SK-N-SH treated with all-trans-retinoic acid at 6 μM for 48 hours (cell line): Measurements from ENCODE around the gene RGS16.

Source experiments
- ATAC-seq: fragments of 200-7000 bp; cut with Tn5 transposase; 3 replicates; pipeline ENCODE4 v1.9.1; 2020; ENCODE audit warnings: mild to moderate bottlenecking, moderate library complexity
- ARNTL ChIP-seq: fragments of 450-650 bp; formaldehyde crosslinking; IDR thresholded peaks from 2 replicates; pipeline ENCODE4 v1.5.0; 2020; ENCODE audit warnings: low read depth, mild to moderate bottlenecking, moderate library complexity, borderline replicate concordance
- BACH2 ChIP-seq: fragments of 250-450 bp; sonication (Bioruptor Pico); IDR thresholded peaks from 2 replicates; pipeline ENCODE4 v1.9.0; 2021; ENCODE audit warnings: mild to moderate bottlenecking, borderline replicate concordance
- CSDC2 ChIP-seq: fragments of 250-450 bp; sonication (Bioruptor Pico); IDR thresholded peaks from 2 replicates; pipeline ENCODE4 v1.5.0; 2020; ENCODE audit warnings: mild to moderate bottlenecking, moderate library complexity
- ESRRG ChIP-seq: fragments of 250-450 bp; sonication (Bioruptor Pico); IDR thresholded peaks from 2 replicates; pipeline ENCODE4 v1.6.1; 2021; ENCODE audit warnings: mild to moderate bottlenecking
- GLIS3 ChIP-seq: fragments of 250-450 bp; sonication (Bioruptor Pico); IDR thresholded peaks from 2 replicates; pipeline ENCODE4 v1.5.0; 2020; ENCODE audit warnings: mild to moderate bottlenecking, moderate library complexity
- ISL1 ChIP-seq: fragments of 250-450 bp; sonication (Bioruptor Pico); IDR thresholded peaks from 2 replicates; pipeline ENCODE4 v2.1.2; 2022; ENCODE audit warnings: mild to moderate bottlenecking, moderate library complexity
- OSR1 ChIP-seq: fragments of 250-450 bp; sonication (Bioruptor Pico); IDR thresholded peaks from 2 replicates; pipeline ENCODE4 v1.8.0; 2022; ENCODE audit warnings: moderate library complexity, mild to moderate bottlenecking, inconsistent platforms
- RARB ChIP-seq: fragments of 250-450 bp; sonication (Bioruptor Pico); IDR thresholded peaks from 2 replicates; pipeline ENCODE4 v1.8.0; 2021; ENCODE audit warnings: mild to moderate bottlenecking, moderate library complexity
- SNAI2 ChIP-seq: fragments of 250-450 bp; sonication (Bioruptor Pico); IDR thresholded peaks from 2 replicates; pipeline ENCODE4 v1.5.0; 2020; ENCODE audit warnings: mild to moderate bottlenecking, moderate library complexity
- TCF4 ChIP-seq: fragments of 250-450 bp; sonication (Bioruptor Pico); IDR thresholded peaks from 2 replicates; pipeline ENCODE4 v1.8.0; 2021; ENCODE audit warnings: mild to moderate bottlenecking, moderate library complexity, borderline replicate concordance
- TOX ChIP-seq: fragments of 250-450 bp; sonication (Bioruptor Pico); IDR thresholded peaks from 2 replicates; pipeline ENCODE4 v1.8.0; 2021; ENCODE audit warnings: mild to moderate bottlenecking, moderate library complexity, borderline replicate concordance
- ZC3H10 ChIP-seq: fragments of 250-450 bp; sonication (Bioruptor Pico); IDR thresholded peaks from 2 replicates; pipeline ENCODE4 v1.5.1; 2021; ENCODE audit warnings: mild to moderate bottlenecking, moderate library complexity
- ZFP3 ChIP-seq: fragments of 250-450 bp; sonication (Bioruptor Pico); IDR thresholded peaks from 2 replicates; pipeline ENCODE4 v1.5.0; 2020; ENCODE audit warnings: mild to moderate bottlenecking, moderate library complexity
- ZFP30 ChIP-seq: fragments of 450-650 bp; formaldehyde crosslinking; IDR thresholded peaks from 2 replicates; pipeline ENCODE4 v1.5.0; 2022; ENCODE audit warnings: mild to moderate bottlenecking, moderate library complexity
- ZNF565 ChIP-seq: fragments of 450-650 bp; formaldehyde crosslinking; conservative IDR thresholded peaks from 2 replicates; pipeline ENCODE4 v1.5.0; 2020; ENCODE audit warnings: low read depth, mild to moderate bottlenecking, moderate library complexity
- ZNF70 ChIP-seq: fragments of 450-650 bp; formaldehyde crosslinking; IDR thresholded peaks from 2 replicates; pipeline ENCODE4 v1.5.0; 2020; ENCODE audit warnings: mild to moderate bottlenecking, moderate library complexity
- ZNF8 ChIP-seq: fragments of 450-650 bp; formaldehyde crosslinking; IDR thresholded peaks from 2 replicates; pipeline ENCODE4 v1.5.0; 2020; ENCODE audit warnings: mild to moderate bottlenecking, moderate library complexity
- TF ChIP-seq, protein P1 (sequence below): fragments of 250-450 bp; sonication (Bioruptor Pico); IDR thresholded peaks from 2 replicates; pipeline ENCODE4 v1.5.0; 2020; ENCODE audit warnings: mild to moderate bottlenecking, moderate library complexity
- TF ChIP-seq, protein P2 (sequence below): fragments of 250-450 bp; sonication (Bioruptor Pico); IDR thresholded peaks from 2 replicates; pipeline ENCODE4 v1.8.0; 2020; ENCODE audit warnings: mild to moderate bottlenecking, moderate library complexity, borderline replicate concordance
- TF ChIP-seq, protein P3 (sequence below): fragments of 250-450 bp; sonication (Bioruptor Pico); IDR thresholded peaks from 2 replicates; pipeline ENCODE4 v1.5.1; 2020; ENCODE audit warnings: low read depth, mild to moderate bottlenecking, moderate library complexity
- TF ChIP-seq, protein P4 (sequence below): fragments of 250-450 bp; sonication (Bioruptor Pico); IDR thresholded peaks from 2 replicates; pipeline ENCODE4 v1.8.0; 2021; ENCODE audit warnings: low read depth, mild to moderate bottlenecking, moderate library complexity, borderline replicate concordance

Gene RGS16

DNA sequence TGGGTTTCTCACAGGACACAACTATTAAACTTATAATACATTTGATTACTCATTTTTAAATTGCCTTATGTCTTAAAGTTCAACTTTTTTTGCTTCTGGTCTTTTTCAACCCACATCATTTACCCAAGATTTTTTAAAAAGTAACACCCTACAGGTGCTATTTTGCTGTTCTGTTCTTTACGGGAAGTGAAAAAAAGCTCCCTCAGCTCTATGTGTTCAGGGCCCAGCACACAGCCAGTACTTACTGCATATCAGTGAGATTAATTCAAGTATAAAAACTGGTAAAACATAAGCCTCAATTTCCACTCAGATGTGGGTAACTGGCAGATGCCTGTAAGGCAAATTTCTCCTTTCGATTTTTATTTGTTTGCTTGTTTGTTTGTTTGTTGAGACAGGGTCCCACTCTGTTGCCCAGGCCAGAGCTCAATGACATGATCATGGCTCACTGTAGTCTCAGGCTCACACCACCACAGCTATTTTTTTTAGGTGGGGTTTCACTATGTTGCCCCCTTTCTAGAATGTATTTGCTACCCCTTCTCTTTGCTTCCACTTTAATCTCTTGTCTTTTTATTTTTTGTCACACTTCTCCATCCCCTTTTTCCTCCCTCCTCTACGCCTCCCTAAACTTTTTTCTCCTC is 35.4 kb downstream of the RGS16 start:
- TF ChIP-seq ZNF70 (CRISPR knock-in tag) (no peak), TOX (CRISPR knock-in tag) (no peak), OSR1 (no peak)
- no peak for ATAC-seq

DNA sequence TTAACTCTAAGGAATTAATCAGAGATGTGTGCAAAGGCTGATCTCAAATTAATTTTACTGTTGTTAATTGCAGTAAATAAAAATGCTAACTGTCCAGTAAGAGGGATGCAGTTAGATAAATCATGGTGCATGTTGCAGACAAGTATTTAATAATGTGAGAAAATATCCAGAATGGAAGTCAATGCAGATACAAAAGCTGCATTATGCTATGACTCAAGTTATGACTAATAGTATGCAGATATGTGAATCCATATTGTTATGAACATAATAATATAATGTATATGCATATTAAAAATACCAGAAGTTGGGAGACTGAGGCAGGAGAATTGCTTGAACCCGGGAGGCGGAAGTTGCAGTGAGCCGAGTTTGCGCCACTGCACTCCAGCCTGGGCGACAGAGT is 36.6 kb downstream of the RGS16 start:
- TF ChIP-seq ZNF565 (CRISPR knock-in tag) (no peak), ZFP30 (CRISPR knock-in tag) (no peak), TCF4 (no peak), OSR1 (no peak), ARNTL (CRISPR knock-in tag) (no peak), ISL1 (no peak), ZC3H10 (CRISPR knock-in tag) (no peak), ZFP3 (CRISPR knock-in tag) (no peak), RARB (CRISPR knock-in tag) (no peak)
- TF ChIP-seq, protein P1, sequence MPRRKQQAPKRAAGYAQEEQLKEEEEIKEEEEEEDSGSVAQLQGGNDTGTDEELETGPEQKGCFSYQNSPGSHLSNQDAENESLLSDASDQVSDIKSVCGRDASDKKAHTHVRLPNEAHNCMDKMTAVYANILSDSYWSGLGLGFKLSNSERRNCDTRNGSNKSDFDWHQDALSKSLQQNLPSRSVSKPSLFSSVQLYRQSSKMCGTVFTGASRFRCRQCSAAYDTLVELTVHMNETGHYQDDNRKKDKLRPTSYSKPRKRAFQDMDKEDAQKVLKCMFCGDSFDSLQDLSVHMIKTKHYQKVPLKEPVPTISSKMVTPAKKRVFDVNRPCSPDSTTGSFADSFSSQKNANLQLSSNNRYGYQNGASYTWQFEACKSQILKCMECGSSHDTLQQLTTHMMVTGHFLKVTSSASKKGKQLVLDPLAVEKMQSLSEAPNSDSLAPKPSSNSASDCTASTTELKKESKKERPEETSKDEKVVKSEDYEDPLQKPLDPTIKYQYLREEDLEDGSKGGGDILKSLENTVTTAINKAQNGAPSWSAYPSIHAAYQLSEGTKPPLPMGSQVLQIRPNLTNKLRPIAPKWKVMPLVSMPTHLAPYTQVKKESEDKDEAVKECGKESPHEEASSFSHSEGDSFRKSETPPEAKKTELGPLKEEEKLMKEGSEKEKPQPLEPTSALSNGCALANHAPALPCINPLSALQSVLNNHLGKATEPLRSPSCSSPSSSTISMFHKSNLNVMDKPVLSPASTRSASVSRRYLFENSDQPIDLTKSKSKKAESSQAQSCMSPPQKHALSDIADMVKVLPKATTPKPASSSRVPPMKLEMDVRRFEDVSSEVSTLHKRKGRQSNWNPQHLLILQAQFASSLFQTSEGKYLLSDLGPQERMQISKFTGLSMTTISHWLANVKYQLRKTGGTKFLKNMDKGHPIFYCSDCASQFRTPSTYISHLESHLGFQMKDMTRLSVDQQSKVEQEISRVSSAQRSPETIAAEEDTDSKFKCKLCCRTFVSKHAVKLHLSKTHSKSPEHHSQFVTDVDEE, result no peak

DNA sequence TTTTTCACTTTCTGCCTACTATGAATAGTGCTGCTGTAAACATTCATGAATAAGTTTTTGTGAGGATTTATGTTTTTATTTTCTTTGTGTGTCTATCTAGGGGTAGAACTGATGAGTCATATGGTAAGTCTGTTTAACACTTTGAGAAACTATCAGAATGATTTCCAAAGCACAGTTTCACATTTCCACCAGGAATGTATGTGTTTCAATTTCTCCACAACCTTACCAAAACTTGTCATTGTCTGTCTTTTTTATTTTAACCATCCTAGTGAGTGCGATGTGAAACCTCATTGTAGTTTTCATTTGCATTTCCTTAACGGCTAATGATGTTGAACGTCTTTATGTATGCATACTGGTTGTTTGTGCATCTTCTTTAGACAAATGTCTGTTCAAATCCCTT is 38.7 kb downstream of the RGS16 start:
- ATAC-seq, result no peak
- TF ChIP-seq OSR1 (no peak), ZFP3 (CRISPR knock-in tag) (no peak), ZFP30 (CRISPR knock-in tag) (no peak), RARB (CRISPR knock-in tag) (no peak), CSDC2 (CRISPR knock-in tag) (no peak), ZNF8 (no peak), BACH2 (no peak), TCF4 (no peak), GLIS3 (no peak), ISL1 (no peak), ZC3H10 (CRISPR knock-in tag) (no peak)
- TF ChIP-seq, protein P2, sequence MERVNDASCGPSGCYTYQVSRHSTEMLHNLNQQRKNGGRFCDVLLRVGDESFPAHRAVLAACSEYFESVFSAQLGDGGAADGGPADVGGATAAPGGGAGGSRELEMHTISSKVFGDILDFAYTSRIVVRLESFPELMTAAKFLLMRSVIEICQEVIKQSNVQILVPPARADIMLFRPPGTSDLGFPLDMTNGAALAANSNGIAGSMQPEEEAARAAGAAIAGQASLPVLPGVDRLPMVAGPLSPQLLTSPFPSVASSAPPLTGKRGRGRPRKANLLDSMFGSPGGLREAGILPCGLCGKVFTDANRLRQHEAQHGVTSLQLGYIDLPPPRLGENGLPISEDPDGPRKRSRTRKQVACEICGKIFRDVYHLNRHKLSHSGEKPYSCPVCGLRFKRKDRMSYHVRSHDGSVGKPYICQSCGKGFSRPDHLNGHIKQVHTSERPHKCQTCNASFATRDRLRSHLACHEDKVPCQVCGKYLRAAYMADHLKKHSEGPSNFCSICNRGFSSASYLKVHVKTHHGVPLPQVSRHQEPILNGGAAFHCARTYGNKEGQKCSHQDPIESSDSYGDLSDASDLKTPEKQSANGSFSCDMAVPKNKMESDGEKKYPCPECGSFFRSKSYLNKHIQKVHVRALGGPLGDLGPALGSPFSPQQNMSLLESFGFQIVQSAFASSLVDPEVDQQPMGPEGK (CRISPR knock-in tag), result no peak
- TF ChIP-seq, protein P3, sequence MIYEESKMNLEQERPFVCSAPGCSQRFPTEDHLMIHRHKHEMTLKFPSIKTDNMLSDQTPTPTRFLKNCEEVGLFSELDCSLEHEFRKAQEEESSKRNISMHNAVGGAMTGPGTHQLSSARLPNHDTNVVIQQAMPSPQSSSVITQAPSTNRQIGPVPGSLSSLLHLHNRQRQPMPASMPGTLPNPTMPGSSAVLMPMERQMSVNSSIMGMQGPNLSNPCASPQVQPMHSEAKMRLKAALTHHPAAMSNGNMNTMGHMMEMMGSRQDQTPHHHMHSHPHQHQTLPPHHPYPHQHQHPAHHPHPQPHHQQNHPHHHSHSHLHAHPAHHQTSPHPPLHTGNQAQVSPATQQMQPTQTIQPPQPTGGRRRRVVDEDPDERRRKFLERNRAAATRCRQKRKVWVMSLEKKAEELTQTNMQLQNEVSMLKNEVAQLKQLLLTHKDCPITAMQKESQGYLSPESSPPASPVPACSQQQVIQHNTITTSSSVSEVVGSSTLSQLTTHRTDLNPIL (CRISPR knock-in tag), result no peak

More for the DNA sequence above, 36.6 kb downstream of the RGS16 start:
- no peak for ATAC-seq

DNA sequence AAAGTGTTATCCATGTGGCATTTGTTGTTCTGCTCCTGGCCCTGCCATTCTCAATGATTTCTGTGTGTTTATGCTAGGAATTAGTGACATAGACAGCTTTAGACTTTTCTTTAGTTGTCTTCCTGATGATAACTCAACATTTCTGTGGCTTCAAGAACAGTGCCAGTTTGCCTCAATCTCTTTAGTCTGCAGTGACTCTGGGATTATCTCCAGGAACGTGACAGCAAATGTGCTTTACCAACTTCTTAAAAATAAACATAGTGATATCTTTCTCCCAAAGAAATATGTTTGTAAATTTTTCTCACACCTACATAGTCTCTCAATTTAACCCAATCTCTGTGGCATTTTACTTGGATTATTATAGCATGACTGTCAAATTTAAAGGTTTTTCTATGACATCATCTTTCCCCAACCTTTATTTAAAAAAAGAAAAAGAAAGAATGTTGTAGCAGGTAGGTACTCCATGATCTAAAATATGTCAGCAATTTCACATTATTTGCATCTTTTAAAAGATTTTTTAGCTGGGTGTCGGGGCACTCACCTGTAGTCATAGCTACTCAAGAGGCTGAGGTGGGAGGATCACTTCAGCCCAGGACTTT is 39.7 kb downstream of the RGS16 start:
- no peak for ATAC-seq
- TF ChIP-seq ZNF8, result no peak
- TF ChIP-seq ZFP30 (CRISPR knock-in tag), result no peak
- TF ChIP-seq BACH2, result no peak
- no peak for TF ChIP-seq RARB (CRISPR knock-in tag)

DNA sequence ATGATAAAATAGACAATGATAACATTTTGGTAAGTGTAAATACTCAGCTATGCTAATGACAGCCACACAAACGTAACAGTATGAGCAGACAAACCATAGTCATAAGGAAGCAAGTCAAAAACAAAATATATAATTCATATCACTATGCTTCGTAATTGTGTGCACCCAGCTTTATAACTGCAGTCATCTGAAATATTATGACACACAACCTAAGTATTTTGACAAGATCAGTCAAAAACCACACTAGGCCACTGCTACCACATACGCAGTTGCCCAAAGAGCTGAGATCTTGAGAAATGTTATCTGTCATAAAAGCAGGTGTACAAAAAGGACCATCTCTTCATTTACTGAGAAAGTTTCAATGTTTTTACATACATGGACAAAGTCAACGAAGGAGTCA is 41.1 kb downstream of the RGS16 start:
- no peak for ATAC-seq
- TF ChIP-seq ZFP30 (CRISPR knock-in tag) (no peak), ARNTL (CRISPR knock-in tag) (no peak), ESRRG (CRISPR knock-in tag) (no peak), TOX (CRISPR knock-in tag) (no peak), SNAI2 (CRISPR knock-in tag) (no peak), CSDC2 (CRISPR knock-in tag) (no peak), OSR1 (no peak), RARB (CRISPR knock-in tag) (no peak)
- TF ChIP-seq, protein P4, sequence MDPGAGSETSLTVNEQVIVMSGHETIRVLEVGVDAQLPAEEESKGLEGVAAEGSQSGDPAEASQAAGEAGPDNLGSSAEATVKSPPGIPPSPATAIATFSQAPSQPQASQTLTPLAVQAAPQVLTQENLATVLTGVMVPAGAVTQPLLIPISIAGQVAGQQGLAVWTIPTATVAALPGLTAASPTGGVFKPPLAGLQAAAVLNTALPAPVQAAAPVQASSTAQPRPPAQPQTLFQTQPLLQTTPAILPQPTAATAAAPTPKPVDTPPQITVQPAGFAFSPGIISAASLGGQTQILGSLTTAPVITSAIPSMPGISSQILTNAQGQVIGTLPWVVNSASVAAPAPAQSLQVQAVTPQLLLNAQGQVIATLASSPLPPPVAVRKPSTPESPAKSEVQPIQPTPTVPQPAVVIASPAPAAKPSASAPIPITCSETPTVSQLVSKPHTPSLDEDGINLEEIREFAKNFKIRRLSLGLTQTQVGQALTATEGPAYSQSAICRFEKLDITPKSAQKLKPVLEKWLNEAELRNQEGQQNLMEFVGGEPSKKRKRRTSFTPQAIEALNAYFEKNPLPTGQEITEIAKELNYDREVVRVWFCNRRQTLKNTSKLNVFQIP (CRISPR knock-in tag), result no peak
- TF ChIP-seq, protein P1, result no peak
- TF ChIP-seq, protein P2 (CRISPR knock-in tag), result no peak
